Natural killer cell treated with Interleukin-12 subunit alpha and Interleukin-12 subunit beta and Interleukin-15 and Interleukin-18, amount 100 ng/mL, for 72 hours (primary cell): ENCODE data around the gene CFAP46. TPM values are rescaled to one million over a fixed set of nuclear protein-coding genes. Genes with fewer than 3 reads are reported as not detected.
"Not testable (repeated sequence)": the region's sequence is repeated elsewhere in the genome, so short reads cannot be mapped to it uniquely, and the experiment has no call there.

Experiments used
- ATAC-seq, 2 donors: fragments of 150-1000 bp; cut with Tn5 transposase in 1 of 2; sonication (Bioruptor Pico), chemical (Tn5 transposase) in 1 of 2; 2 replicates each; pipeline ENCODE4 v1.10.0; 2021
- DNase-seq: peaks from one replicate; pipeline ENCODE4 v3.0.0; 2022; ENCODE audit warnings: low spot score
- H3K27ac Mint-ChIP-seq, 2 donors: 1 replicate in 1 of 2; 2 replicates in 1 of 2; pipeline ENCODE4 v1.8.0; 2022; ENCODE audit warnings: mixed read lengths in 2 of 2, mild to moderate bottlenecking in 1 of 2, moderate library complexity in 1 of 2
- H3K27me3 Mint-ChIP-seq, 2 donors: 1 replicate in 1 of 2; 2 replicates in 1 of 2; pipeline ENCODE4 v1.8.0; 2022; ENCODE audit warnings: mixed read lengths in 2 of 2
- H3K36me3 Mint-ChIP-seq: one replicate; pipeline ENCODE4 v1.8.0; 2022; ENCODE audit warnings: mixed read lengths
- H3K4me1 Mint-ChIP-seq, 2 donors: 1 replicate in 1 of 2; 2 replicates in 1 of 2; pipeline ENCODE4 v1.8.0; 2022; ENCODE audit warnings: low read depth in 2 of 2, mixed read lengths in 2 of 2, mild to moderate bottlenecking in 1 of 2
- H3K4me3 Mint-ChIP-seq: one replicate; pipeline ENCODE4 v1.8.0; 2022; ENCODE audit warnings: mixed read lengths
- H3K9me3 Mint-ChIP-seq: 2 replicates; pipeline ENCODE4 v1.8.0; 2022; ENCODE audit warnings: mixed read lengths
- total RNA-seq, 2 donors: library from RNA; stranded (reverse); gene quantifications; one replicate each; pipeline ENCODE4 v1.2.3, GENCODE V29; 2022

CFAP46 gene
- total RNA-seq, 2 donors from 2014 or later = 0.19 TPM; not detected in 1

GRCh38 chr10:132783165-132783939 is 159.0 kb downstream of the CFAP46 start:
- Mint-ChIP-seq H3K27ac (no peak overlapping the region), H3K4me1 (no peaks in the 10 kb centered on the region), H3K36me3 (no peaks in the 10 kb centered on the region), H3K9me3 (no peaks in the 10 kb centered on the region), H3K27me3 (peaks cover 0 to 5% of the 10 kb centered on the region in 2 donors), H3K4me3 (peak overlapping the region; percentile 20)
- no peak for ATAC-seq
- no peak for DNase-seq

- no peak for ATAC-seq
- DNase-seq = no peak
- Mint-ChIP-seq H3K9me3 (no peaks in the 10 kb centered on the region), H3K27ac (no peak overlapping the region), H3K4me1 (no peaks in the 10 kb centered on the region), H3K4me3 (no peak overlapping the region), H3K27me3 (peaks cover 0 to 5% of the 10 kb centered on the region in 2 donors), H3K36me3 (no peaks in the 10 kb centered on the region)
These were observed 160.8 kb downstream of the CFAP46 start for GRCh38 chr10:132781556-132781955.

GRCh38 chr10:132780356-132780755 is 162.0 kb downstream of the CFAP46 start:
- no peaks in the 10 kb centered on the region for H3K36me3 Mint-ChIP-seq
- no peak overlapping the region for H3K4me3 Mint-ChIP-seq

GRCh38 chr10:132779549-132780294 is 162.6 kb downstream of the CFAP46 start:
- H3K4me3 Mint-ChIP-seq = no peak overlapping the region
- ATAC-seq = no peak
- H3K4me1 Mint-ChIP-seq = no peaks in the 10 kb centered on the region
- H3K27ac Mint-ChIP-seq = no peak overlapping the region
- H3K27me3 Mint-ChIP-seq = peaks cover 0 to 5% of the 10 kb centered on the region in 2 donors
- H3K36me3 Mint-ChIP-seq = no peaks in the 10 kb centered on the region
- no peak for DNase-seq
- no peaks in the 10 kb centered on the region for H3K9me3 Mint-ChIP-seq

More at GRCh38 chr10:132780356-132780755, 162.0 kb downstream of the CFAP46 start:
- ATAC-seq (no peak), DNase-seq (no peak)
- Mint-ChIP-seq H3K27me3 (peaks cover 0 to 5% of the 10 kb centered on the region in 2 donors), H3K27ac (no peak overlapping the region), H3K9me3 (no peaks in the 10 kb centered on the region), H3K4me1 (no peaks in the 10 kb centered on the region)

- no peak for ATAC-seq
- DNase-seq = no peak
- H3K9me3 Mint-ChIP-seq = no peaks in the 10 kb centered on the region
- no peaks in the 10 kb centered on the region for H3K27me3 Mint-ChIP-seq
- H3K36me3 Mint-ChIP-seq = no peaks in the 10 kb centered on the region
- H3K4me3 Mint-ChIP-seq = no peak overlapping the region
- peaks cover 0 to 2% of the 10 kb centered on the region in 2 donors for H3K4me1 Mint-ChIP-seq
- no peak overlapping the region for H3K27ac Mint-ChIP-seq
These were observed 164.9 kb downstream of the CFAP46 start for GRCh38 chr10:132777441-132777840.

- Mint-ChIP-seq H3K27ac (no peak overlapping the region), H3K36me3 (no peaks in the 10 kb centered on the region), H3K27me3 (no peaks in the 10 kb centered on the region), H3K4me1 (peaks cover 0 to 2% of the 10 kb centered on the region in 2 donors), H3K4me3 (no peak overlapping the region), H3K9me3 (no peaks in the 10 kb centered on the region)
- peak; percentile 22 to 24 for ATAC-seq
- no peak for DNase-seq
These were observed 165.5 kb downstream of the CFAP46 start for GRCh38 chr10:132776821-132777220.

GRCh38 chr10:132776186-132776585 is 166.2 kb downstream of the CFAP46 start:
- no peak overlapping the region for H3K27ac Mint-ChIP-seq
- no peaks in the 10 kb centered on the region for H3K36me3 Mint-ChIP-seq
- no peak for DNase-seq
- H3K4me1 Mint-ChIP-seq = peaks cover 0 to 2% of the 10 kb centered on the region in 2 donors
- no peaks in the 10 kb centered on the region for H3K27me3 Mint-ChIP-seq
- H3K9me3 Mint-ChIP-seq = no peaks in the 10 kb centered on the region
- no peak for ATAC-seq
- no peak overlapping the region for H3K4me3 Mint-ChIP-seq

- Mint-ChIP-seq H3K4me1 (peaks cover 0 to 2% of the 10 kb centered on the region in 2 donors), H3K4me3 (no peak overlapping the region), H3K27me3 (no peaks in the 10 kb centered on the region), H3K36me3 (no peaks in the 10 kb centered on the region), H3K9me3 (no peaks in the 10 kb centered on the region), H3K27ac (no peak overlapping the region)
- ATAC-seq = peak in 1 of 2 donors; percentile 14
- DNase-seq = no peak
These were observed 167.2 kb downstream of the CFAP46 start for GRCh38 chr10:132774902-132775863.

GRCh38 chr10:132774181-132774901 is 168.0 kb downstream of the CFAP46 start:
- no peak overlapping the region for H3K4me3 Mint-ChIP-seq
- no peaks in the 10 kb centered on the region for H3K27me3 Mint-ChIP-seq
- no peak for ATAC-seq
- H3K9me3 Mint-ChIP-seq = no peaks in the 10 kb centered on the region
- no peaks in the 10 kb centered on the region for H3K36me3 Mint-ChIP-seq
- H3K27ac Mint-ChIP-seq = peak overlapping the region in 1 of 2 donors; percentile 53
- H3K4me1 Mint-ChIP-seq = peaks cover 0 to 2% of the 10 kb centered on the region in 2 donors
- DNase-seq = no peak

- H3K27me3 Mint-ChIP-seq, DNase-seq, H3K4me1 Mint-ChIP-seq, H3K9me3 Mint-ChIP-seq, ATAC-seq, H3K27ac Mint-ChIP-seq, H3K4me3 Mint-ChIP-seq, H3K36me3 Mint-ChIP-seq: not testable (repeated sequence)
These were observed 169.6 kb downstream of the CFAP46 start for GRCh38 chr10:132772816-132773215.

- H3K4me3 Mint-ChIP-seq = no peak overlapping the region
- H3K36me3 Mint-ChIP-seq = no peaks in the 10 kb centered on the region
- H3K9me3 Mint-ChIP-seq = no peaks in the 10 kb centered on the region
- H3K27ac Mint-ChIP-seq = no peak overlapping the region
- peaks cover 0 to 7% of the 10 kb centered on the region in 2 donors for H3K4me1 Mint-ChIP-seq
- no peak for DNase-seq
- ATAC-seq = no peak
- H3K27me3 Mint-ChIP-seq = no peaks in the 10 kb centered on the region
These were observed 172.0 kb downstream of the CFAP46 start for GRCh38 chr10:132770061-132771021.
